HG03064 (cell line): Measurements from ENCODE around the gene PSME1.
A peak's percentile ranks its signal among the peaks of the same experiment; 100 is the strongest.
"Not testable (repeated sequence)": the region's sequence is repeated elsewhere in the genome, so short reads cannot be mapped to it uniquely, and the experiment has no call there.

Source experiments
- ATAC-seq: cut with Tn5 transposase; IDR thresholded peaks from one replicate; pipeline ENCODE4 v1.9.1; 2021; ENCODE audit warnings: low read depth; ENCODE audit not compliant: unreplicated experiment

Gene PSME1

DNA sequence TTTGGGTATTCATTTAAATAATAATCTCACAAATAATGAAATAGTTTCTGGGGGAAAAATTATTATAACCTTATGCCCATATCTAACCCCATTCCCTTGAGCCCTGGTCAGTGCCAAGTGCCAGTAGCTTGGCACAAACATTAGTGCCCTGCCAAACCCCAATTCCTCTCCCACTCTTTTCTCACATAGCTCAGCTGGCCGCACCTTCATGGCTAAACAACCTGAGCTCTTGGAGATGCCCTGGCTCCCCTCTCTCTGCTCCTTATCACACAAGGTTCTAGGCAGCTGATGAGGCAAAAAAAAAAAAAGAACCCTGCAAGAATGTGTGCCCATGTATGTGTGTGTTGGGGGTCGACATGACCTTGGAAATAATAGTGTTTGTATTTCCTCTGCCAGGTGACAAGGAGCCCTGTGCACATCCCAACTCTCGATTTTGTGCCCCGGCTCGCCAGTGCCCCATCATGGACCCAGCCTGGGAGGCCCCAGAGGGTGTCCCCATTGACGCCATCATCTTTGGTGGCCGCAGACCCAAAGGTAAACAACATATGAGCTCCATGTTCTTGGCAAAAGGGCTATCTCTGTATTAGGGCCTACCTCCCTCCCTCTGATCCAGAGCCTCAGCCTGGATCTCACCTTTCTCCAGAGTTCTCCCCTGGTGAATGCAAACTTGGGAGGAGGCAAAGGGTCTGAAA, 33.5 kb upstream of the PSME1 start:
- ATAC-seq, result no peak

DNA sequence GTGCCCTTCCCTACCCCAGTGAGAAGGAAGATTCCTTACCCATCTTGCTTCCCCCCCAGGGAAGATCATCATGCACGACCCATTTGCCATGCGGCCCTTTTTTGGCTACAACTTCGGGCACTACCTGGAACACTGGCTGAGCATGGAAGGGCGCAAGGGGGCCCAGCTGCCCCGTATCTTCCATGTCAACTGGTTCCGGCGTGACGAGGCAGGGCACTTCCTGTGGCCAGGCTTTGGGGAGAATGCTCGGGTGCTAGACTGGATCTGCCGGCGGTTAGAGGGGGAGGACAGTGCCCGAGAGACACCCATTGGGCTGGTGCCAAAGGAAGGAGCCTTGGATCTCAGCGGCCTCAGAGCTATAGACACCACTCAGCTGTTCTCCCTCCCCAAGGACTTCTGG, 32.5 kb upstream of the PSME1 start:
- ATAC-seq, result no peak

DNA sequence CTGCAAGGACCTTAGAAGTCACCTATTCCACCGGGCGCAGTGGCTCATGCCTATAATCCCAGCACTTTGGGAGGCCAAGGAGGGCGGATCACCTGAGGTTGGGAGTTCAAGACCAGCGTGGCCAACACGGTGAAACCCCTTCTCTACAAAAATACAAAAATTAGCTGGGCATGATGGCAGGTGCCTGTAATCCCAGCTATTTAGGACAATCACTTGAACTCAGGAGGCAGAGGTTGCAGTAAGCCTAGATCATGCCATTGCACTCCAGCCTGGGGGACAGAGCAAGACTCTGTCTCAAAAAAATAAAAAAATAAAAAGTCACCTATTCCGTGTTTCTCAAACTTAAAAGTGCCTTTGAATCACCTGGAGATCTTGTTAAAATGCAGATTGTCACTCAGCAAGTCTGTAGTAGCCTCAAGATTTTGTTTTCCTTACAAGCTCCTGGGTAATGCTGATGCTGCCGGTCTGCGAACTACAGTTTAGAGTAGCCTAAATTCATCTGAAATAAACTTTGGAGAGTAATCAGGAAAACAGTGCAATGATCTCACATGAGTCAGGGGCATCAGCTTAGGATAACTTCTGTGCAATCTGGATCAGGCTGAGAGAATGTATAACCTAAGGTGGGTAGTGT, 30.3 kb upstream of the PSME1 start:
- not testable (repeated sequence) for ATAC-seq

DNA sequence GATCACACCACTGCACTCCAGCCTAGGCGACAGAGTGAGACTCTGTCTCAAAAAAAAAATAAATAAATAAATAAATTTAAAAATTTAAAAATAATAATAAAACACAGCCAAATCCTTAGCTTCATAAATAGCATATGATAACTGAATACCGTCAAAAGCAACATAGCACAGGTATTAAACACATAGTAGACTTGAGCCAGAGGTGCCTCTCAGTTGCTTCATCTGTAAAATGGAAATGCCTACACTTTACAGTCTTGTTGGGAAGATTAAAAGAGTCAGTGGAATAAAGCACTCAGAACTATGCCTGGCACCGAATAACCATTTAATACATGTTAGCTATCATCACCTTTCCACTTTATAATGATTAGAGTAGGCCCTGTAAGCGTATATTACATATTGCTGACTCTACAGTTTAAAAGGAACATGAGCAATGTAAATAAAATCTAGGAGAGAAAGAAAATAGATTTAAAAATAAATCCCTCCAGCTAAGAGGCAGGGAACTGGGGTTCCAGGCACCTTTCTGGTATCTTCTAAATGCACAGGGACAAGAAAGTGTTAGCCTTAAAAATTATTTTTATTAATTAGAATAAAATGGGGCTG, 29.2 kb upstream of the PSME1 start:
- ATAC-seq, result no peak

DNA sequence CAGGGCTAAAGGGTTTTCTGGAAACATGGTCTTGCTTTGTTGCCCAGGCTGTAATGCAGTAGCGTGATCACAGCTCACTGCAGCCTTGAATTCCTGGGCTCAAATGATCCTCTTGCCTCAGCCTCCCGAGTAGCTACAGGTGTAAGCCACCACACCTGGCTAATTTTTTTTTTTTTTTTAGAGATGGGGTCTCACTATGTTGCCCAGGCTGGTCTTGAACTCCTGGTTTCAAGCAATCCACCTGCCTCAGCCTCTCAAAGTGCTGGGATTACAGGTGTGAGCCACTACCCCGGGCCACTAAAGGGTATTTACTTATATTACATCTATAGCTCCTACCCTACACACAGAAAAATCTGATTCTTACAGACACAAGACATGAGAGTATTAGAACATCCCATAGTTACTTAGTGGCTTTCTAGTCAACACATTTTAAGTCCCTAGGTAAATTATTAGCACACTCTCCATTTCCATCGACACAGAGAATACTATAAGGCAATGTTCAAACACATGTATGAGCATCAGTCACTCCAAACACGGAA, 27.6 kb upstream of the PSME1 start:
- ATAC-seq, result peak; percentile 34

DNA sequence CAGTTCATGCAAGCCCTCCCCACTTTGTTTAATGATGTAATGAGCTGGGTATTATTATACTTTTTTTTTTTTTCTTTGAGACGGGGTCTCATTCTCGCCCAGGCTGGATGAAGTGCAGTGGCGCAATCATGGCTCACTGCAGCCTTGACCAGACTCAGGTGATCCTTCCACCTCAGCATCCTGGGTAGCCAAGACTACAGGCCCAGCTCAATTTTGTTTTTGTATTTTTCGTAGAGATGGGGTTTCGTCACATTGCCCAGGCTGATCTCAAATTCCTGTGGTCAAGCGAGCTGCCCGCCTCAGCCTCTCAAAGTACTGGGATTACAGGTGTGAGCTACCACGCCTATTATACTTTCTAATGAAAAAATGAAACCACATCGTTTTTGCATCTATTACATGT, 25.9 kb upstream of the PSME1 start:
- no peak for ATAC-seq

DNA sequence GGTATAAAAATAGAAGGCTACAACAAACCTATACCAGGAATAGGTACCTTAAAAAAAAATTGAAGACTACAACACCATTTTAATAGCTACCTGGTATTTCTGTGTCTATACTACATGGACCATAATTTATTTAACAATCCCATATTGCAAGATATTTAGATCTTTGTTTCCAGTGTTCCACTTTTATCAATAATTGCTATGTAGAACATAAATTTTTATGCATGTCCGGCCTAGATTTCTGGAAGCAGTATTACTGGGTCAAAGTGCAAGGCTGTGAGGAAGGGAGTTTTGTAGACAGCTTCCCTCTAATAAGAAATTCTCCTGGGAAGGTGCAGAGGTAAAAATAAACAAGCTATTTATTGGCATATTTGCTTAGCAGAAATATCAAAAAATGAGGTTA, 25.5 kb upstream of the PSME1 start:
- no peak for ATAC-seq

DNA sequence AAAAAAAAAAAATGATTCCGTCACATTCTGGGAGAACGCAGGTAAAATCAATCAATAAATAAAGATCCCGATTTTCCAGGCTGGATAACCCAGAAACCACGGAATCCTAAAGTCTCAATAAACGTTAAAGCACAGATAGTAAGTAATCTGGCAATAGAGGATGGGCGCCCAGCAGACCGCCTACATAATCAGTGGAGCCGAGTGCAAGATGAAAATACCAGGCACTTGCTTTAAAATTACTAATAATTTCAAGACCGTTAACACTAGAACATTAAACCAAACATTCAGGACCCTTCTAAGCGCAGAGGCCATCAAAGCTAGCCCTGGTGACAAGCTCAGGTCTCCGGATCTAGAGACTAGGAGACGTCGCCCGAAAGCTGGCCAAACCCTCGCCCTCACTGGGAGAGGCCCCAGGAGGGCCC, 22.6 kb upstream of the PSME1 start:
- no peak for ATAC-seq

DNA sequence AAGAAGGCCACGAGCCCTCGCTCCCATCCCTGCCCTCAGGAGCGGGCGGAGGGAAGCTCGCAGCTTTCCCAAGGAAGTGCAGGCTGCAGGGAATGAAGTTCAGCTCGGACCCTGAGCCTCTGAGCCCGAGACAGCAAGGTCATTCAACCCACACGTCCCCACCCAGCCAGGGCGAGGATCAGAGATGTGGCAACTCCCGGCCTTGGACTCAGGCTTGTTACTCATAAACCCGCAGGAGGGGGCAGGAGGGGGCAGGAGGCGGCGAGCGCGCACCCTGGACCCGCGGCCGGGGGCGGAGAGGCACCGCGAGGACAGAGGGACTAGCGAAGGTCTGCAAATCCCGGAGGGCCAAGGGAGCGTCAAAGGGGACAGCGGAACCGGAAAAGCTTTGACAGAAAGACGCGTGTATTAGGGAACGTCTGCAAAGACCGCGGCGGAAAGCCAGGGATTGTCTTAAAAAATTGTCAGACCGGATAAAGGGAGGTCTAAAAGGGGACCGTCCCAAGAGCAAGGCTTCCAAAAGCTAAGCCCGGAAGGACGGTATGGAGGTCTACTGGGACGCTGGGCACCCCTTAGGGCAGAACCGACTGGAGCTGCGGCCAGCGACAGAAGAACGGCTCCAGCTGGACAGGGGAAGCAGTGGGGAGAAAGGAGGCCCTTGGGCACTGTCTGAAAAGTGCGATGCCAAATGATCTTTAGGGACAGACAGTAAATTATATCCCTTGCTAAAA, 22.0 kb upstream of the PSME1 start:
- ATAC-seq, result peak; percentile 35

DNA sequence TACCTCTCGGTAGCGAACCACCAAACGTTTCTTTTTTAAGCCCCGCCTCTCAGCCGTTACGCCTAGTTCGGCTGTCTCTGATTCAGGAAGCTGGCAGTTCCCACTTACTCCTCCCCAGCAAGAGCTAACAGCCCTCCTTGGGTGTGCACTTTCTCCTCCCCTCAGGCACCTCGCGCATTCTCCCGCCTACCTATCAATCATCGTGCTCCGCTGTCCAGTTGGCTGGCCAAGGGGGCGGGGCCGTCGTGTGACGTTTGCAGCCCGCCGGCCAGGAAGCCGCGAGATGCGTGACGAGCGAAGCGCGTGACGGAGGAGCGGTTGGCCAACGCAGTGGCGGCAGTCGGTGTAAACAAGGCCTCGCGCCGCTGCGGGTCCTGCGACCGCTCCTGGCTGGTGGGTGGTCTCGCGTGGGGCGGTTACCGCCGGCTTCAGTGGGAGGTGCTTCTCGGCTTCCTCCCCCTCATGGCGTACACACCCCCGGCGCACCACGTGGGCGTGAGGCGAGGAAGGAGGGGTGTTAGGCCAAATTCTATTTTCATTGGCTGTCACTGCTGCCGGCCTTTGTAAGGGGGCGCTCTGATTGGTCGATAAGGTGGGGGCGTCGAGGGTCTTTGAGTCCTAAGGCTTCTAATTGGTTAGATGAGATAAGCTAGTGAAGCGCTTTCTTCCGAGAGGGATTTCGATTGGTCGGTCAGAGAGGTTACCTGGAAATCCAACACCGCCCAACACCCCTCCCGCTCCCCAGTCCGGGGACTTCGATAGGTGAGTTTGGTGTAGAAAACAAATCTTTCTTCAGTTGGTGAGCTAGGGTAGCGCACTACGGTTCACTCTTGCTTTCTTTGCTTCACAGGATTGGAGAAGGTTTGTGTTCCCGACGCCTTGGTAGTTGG, 21.2 kb upstream of the PSME1 start, which contains the start of the genes DCAF11 and NRL:
DCAF11 (plus strand) TSS at position 246 of the 890 bp plus-strand sequence. CDS start 818 bp downstream, outside the sequence.
NRL (minus strand) TSS at position 418 of the 890 bp plus-strand sequence. CDS start 32,101 bp downstream, outside the sequence.
- ATAC-seq, result peak; percentile 83

DNA sequence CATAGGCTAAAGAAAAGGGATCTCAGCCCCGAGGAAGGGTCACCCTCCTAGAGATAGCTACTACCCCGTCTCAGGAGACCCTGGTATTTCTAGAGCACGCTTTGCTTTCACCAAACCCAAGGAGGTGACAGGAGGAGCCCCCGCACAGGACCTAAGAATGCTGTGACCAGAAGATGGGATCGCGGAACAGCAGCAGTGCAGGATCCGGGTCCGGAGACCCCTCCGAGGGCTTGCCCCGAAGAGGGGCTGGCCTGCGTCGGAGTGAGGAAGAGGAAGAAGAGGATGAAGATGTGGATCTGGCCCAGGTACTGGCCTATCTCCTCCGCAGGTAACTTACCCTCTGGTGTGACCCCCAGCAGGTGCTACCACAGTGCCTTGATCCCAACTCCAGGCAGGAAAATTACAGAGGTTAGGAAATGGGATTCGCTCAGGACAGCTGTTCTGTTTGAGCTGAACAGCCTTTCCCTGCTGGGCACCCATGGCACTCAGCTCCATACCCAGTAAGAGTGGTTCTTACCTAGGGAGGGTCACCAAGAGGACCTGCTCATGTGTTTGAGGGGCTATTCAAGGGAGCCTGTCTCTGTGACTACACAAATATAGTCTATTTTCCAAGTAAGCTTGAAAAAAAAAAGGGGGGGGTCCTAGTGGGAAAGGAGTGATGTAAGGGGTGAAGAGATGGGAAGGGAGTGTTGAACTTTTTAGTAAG, 20.4 kb upstream of the PSME1 start:
- no peak for ATAC-seq

DNA sequence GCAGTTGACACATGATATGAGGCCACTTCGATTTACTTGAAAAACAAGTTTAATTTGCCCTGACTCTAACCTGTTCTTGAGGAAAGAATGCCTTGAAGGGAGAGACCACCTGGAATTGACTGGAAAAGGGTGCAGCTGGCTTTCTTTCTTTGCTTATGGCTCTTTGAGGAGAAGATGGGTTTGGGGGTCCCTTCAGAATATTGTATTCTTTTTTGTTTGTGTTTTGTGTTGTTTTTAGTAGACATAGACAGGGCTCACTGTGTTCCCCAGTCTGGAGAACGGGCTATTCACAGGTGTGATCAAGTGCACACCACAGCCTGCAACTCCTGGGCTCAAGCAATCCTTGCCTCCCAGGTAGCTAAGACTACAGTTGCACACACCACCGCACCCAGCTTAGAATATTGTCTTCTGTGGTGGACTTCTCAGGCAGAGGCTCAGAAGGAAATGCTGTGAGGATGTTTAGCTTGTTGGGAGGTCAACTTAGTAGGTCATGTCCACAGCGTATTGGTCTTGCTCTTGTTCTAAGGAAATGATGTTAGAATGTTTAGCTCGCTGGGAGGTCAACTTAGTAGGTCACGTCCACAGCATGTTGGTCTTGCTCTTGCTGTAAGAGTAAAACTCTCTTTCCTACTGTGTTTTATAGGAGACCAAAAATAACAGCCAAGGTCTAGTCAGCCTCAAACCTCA, 19.7 kb upstream of the PSME1 start:
- no peak for ATAC-seq

DNA sequence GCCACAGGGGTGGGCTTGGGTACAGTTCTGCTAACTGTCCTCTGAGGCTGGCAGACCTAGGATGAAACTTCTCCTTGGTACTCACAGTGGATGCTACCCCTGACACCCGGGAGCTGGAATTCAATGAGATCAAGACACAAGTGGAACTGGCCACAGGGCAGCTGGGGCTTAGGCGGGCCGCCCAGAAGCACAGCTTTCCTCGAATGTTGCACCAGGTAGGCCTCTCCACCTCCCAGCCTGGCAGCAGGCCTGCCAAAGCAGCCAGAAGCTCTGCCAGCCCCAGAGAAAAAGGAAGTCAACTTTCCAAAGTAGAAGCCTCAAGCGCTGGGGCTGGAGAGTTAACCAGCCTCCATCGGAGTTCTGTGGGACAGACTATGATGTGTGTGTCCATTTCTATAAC, 18.8 kb upstream of the PSME1 start:
- ATAC-seq, result no peak

DNA sequence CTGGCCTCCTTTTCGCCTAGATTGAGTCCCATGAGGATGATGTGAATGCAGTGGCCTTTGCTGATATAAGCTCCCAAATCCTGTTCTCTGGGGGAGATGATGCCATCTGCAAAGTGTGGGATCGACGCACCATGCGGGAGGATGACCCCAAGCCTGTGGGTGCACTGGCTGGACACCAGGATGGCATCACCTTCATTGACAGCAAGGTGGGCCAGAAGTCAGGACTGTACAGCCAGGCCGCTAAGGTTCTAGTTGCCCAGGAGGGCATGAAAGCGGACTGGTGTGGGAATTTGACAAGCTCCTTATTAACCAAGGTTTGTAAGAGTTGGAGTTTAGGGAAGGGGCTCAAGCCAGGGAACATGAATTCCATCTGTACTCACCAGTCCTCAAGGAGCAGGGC, 16.3 kb upstream of the PSME1 start:
- ATAC-seq, result no peak

DNA sequence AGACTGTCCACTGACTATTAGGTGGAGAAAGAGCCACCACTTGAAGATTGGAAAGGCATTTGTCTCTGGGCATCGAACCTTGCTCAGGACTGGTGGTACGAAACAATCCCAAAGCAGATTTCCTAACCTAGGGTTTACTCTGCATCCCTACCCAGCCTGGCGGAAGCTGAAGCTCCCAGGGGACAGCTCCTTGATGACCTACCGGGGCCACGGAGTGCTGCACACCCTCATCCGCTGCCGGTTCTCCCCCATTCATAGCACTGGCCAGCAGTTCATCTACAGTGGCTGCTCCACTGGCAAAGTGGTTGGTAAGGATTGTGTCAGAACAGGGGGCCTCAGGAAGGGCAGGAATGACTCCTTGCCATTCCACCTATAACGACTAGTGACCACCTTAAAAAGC, 14.8 kb upstream of the PSME1 start:
- ATAC-seq, result no peak

DNA sequence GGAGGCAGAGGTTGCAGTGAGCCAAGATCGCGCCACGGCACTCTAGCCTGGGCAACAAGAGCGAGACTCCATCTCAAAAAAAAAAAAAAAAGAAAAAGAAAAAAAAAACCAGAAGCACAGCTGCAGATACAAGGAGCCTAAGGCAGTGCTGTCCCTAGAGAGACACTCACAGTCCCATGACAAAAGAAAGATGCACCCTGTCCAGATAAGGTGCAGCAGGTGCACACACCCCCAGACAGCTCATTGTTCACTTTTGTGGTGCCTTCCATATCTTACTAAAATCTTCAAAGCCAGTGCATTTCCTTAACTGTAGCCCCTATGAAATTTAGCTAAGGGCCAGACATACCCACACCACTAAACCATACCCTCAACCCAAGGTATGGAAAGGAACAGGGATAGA, 13.6 kb upstream of the PSME1 start:
- no peak for ATAC-seq

DNA sequence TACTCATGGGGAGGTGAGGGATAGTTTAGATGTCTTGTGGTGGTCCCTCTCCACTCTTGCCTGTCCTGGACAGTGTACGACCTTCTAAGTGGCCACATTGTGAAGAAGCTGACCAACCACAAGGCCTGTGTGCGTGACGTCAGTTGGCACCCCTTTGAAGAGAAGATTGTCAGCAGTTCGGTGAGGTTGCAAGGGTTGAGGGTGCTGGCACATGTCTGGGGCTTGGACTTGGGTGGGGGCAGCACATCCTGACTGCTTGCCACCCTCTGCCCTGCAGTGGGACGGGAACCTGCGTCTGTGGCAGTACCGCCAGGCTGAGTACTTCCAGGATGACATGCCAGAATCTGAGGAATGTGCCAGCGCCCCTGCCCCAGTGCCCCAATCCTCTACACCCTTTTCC, 13.1 kb upstream of the PSME1 start:
- ATAC-seq, result no peak
